Keratinocyte (primary cell): Measurements from ENCODE around the gene TIPIN.

Source experiments
- CTCF ChIP-seq, 3 experiments: IDR thresholded peaks in 1 of 3; conservative IDR thresholded peaks in 1 of 3; optimal IDR thresholded peaks in 1 of 3; 2 replicates in 2 of 3; 3 replicates in 1 of 3; pipeline versions ENCODE3 to v1.5.1; 2011; ENCODE audit warnings: low read length in 3 of 3, mild to moderate bottlenecking in 3 of 3, moderate library complexity in 2 of 3, control low read depth in 1 of 3, inconsistent platforms in 1 of 3; ENCODE audit not compliant: insufficient read depth in 2 of 3; ENCODE audit errors: extremely low read depth in 1 of 3
- EZH2 ChIP-seq: IDR thresholded peaks from one replicate; pipeline ENCODE4 v1.6.1; 2012; ENCODE audit warnings: inconsistent platforms, mild to moderate bottlenecking, low read length, moderate library complexity

- TF ChIP-seq CTCF (optimal IDR thresholded peaks at IDR 0.05 in 1 of 3, IDR thresholded peaks at IDR 0.05 in 1 of 3, conservative IDR thresholded peaks at IDR 0.05 in 1 of 3; ENCODE audit: extremely low read depth in 1 of 3, insufficient read depth in 2 of 3, low read length in 3 of 3): no peak
- TF ChIP-seq EZH2: no peak
These were observed 28.7 kb downstream of the TIPIN start for GRCh38 chr15:66327736-66328135.
